K562 (cell line): Measurements from ENCODE around the gene GDAP1L1. TPM values are rescaled to one million over a fixed set of nuclear protein-coding genes. Genes with fewer than 3 reads are reported as not detected.

Experiments
- ATAC-seq: fragments of 200-7000 bp; cut with Tn5 transposase; 3 replicates; pipeline ENCODE4 v1.9.1; 2020; ENCODE audit warnings: moderate library complexity
- BruUV-seq: library from RNA; stranded (reverse); fragments of 400-500 nt; replicated peaks from 2 replicates; lab custom pipeline; 2021; lab: Mats Ljungman, UMichigan
- CTCF ChIA-PET: fragments of 300-600 bp; formaldehyde crosslinking; extraction: SDS; loops from one replicate; lab custom pipeline; 2021; ENCODE audit warnings: low intra/inter-chr PET ratio; lab: Yijun Ruan, JAX
- POLR2A ChIA-PET: fragments of 300-600, 350-650 bp; sonication (Branson Sonifier 250); formaldehyde crosslinking; extraction: SDS; loops from one replicate; lab custom pipeline; 2021; ENCODE audit warnings: antibody characterized with exemption, inconsistent platforms; lab: Yijun Ruan, JAX
- DNase-seq, 4 experiments: peaks; one replicate each; pipeline versions ENCODE4 v3.0.0 to v3.0.0-alpha.2; 2011 to 2018; ENCODE audit warnings: low spot score in 3 of 4, mixed read lengths in 3 of 4; ENCODE audit errors: extremely low read depth in 1 of 4
- FAIRE-seq: peaks from 2 replicates; lab custom pipeline; 2011; peaks lifted over from hg19 to GRCh38; lab: Jason Lieb, UNC
- H2AFZ ChIP-seq: 2 replicates; pipeline ENCODE4 v1.6.0; 2011; ENCODE audit warnings: low read depth, low read length, control low read depth, inconsistent platforms
- H3K27ac ChIP-seq: fragments of 200-600 bp; 3 replicates; pipeline ENCODE4 v1.8.0; 2011; ENCODE audit warnings: low read depth, mild to moderate bottlenecking, control low read depth, inconsistent platforms, low read length, moderate library complexity, mixed read lengths; ENCODE audit errors: extremely low read depth
- H3K27me3 ChIP-seq, 2 experiments: fragments of 300-600 bp in 1 of 2; 2 replicates in 1 of 2; 3 replicates in 1 of 2; pipeline versions ENCODE4 v1.6.0 to v1.8.0; 2011; ENCODE audit warnings: inconsistent platforms in 2 of 2, low read length in 2 of 2, mild to moderate bottlenecking in 1 of 2, mixed read lengths in 1 of 2, moderate library complexity in 1 of 2; ENCODE audit not compliant: control insufficient read depth in 2 of 2, insufficient read depth in 2 of 2
- H3K36me3 ChIP-seq: fragments of 300-600 bp; 3 replicates; pipeline ENCODE4 v1.8.0; 2011; ENCODE audit warnings: mild to moderate bottlenecking, low read length, inconsistent platforms; ENCODE audit not compliant: control insufficient read depth, insufficient read depth
- H3K4me1 ChIP-seq, 2 experiments: fragments of 200-600 bp in 1 of 2; replicated peaks in 1 of 2; 2 replicates in 1 of 2; 3 replicates in 1 of 2; pipeline versions ENCODE4 v1.5.1 to v1.8.0; 2011; ENCODE audit warnings: inconsistent platforms in 2 of 2, low read length in 2 of 2, mild to moderate bottlenecking in 1 of 2, mixed read lengths in 1 of 2, moderate library complexity in 1 of 2; ENCODE audit not compliant: control insufficient read depth in 2 of 2, insufficient read depth in 2 of 2
- H3K4me2 ChIP-seq: 2 replicates; pipeline ENCODE4 v1.6.1; 2011; ENCODE audit warnings: low read length, control low read depth, inconsistent platforms, mixed read lengths; ENCODE audit not compliant: insufficient read depth
- H3K4me3 ChIP-seq: fragments of 200-600 bp; sonication (generic), shearing (Covaris generic); 2 replicates; pipeline ENCODE4 v1.5.1; 2016; ENCODE audit warnings: control low read depth, inconsistent platforms
- H3K79me2 ChIP-seq: fragments of 200-600 bp; 3 replicates; pipeline ENCODE4 v1.8.0; 2011; ENCODE audit warnings: low read length, inconsistent platforms; ENCODE audit not compliant: control insufficient read depth, insufficient read depth
- H3K9ac ChIP-seq, 2 experiments: 2 replicates each; pipeline versions ENCODE4 v1.6.0 to v1.6.1; 2011; ENCODE audit warnings: low read depth in 2 of 2, low read length in 2 of 2, control low read depth in 1 of 2, inconsistent platforms in 1 of 2, mild to moderate bottlenecking in 1 of 2, mixed read lengths in 1 of 2; ENCODE audit not compliant: insufficient read depth in 1 of 2
- H3K9me1 ChIP-seq: one replicate; pipeline ENCODE4 v1.6.0; 2011; ENCODE audit warnings: inconsistent platforms, mild to moderate bottlenecking, low read length, moderate library complexity; ENCODE audit not compliant: control insufficient read depth, insufficient read depth
- H3K9me3 ChIP-seq: replicated peaks from 2 replicates; pipeline ENCODE4 v1.5.1; 2011; ENCODE audit warnings: low read depth, low read length, inconsistent platforms; ENCODE audit not compliant: control insufficient read depth, insufficient read depth
- H4K20me1 ChIP-seq: replicated peaks from 2 replicates; pipeline ENCODE4 v1.6.1; 2011; ENCODE audit warnings: low read length, inconsistent platforms, mixed read lengths; ENCODE audit not compliant: control insufficient read depth, insufficient read depth
- CEBPZ ChIP-seq: fragments of 150-350 bp; IDR thresholded peaks from 2 replicates; pipeline ENCODE4 v1.6.1; 2014; ENCODE audit warnings: low read depth, mild to moderate bottlenecking, low read length, borderline replicate concordance
- FOXM1 ChIP-seq, 2 experiments: fragments of 450-650 bp in 1 of 2; sonication (generic) in 1 of 2; formaldehyde crosslinking in 1 of 2; IDR thresholded peaks; 2 replicates each; pipeline versions ENCODE4 v1.6.1 to v1.9.0; 2017 to 2022; ENCODE audit warnings: low read depth in 2 of 2, mild to moderate bottlenecking in 2 of 2, missing genetic modification reagents in 1 of 2, moderate library complexity in 1 of 2
- GTF2A2 ChIP-seq: IDR thresholded peaks from 2 replicates; pipeline ENCODE4 v1.6.1; 2016; ENCODE audit warnings: mild to moderate bottlenecking, missing genetic modification characterization, missing compliant biosample characterization
- HIVEP1 ChIP-seq: fragments of 250-450 bp; sonication (Bioruptor Pico); IDR thresholded peaks from 2 replicates; pipeline ENCODE4 v1.4.0; 2020; ENCODE audit warnings: mild to moderate bottlenecking
- KDM2B ChIP-seq: fragments of 250-450 bp; sonication (Bioruptor Pico); IDR thresholded peaks from 2 replicates; pipeline ENCODE4 v1.8.0; 2021; ENCODE audit warnings: mild to moderate bottlenecking, moderate library complexity
- MBD1 ChIP-seq: fragments of 250-450 bp; sonication (Bioruptor Pico); IDR thresholded peaks from 2 replicates; pipeline ENCODE4 v1.8.0; 2022; ENCODE audit warnings: inconsistent platforms
- PTRF ChIP-seq: fragments of 450-650 bp; IDR thresholded peaks from 2 replicates; pipeline ENCODE4 v1.6.1; 2016; ENCODE audit warnings: mild to moderate bottlenecking, missing genetic modification characterization, missing compliant biosample characterization
- RBM14 ChIP-seq: fragments of 200-400 bp; formaldehyde crosslinking; IDR thresholded peaks from 2 replicates; pipeline ENCODE4 v1.6.1; 2018; ENCODE audit warnings: low read depth, mild to moderate bottlenecking, low read length, moderate library complexity, borderline replicate concordance; ENCODE audit not compliant: insufficient read depth
- SREBF2 ChIP-seq: sonication (generic); formaldehyde crosslinking; IDR thresholded peaks from 2 replicates; pipeline ENCODE4 v1.4.0; 2020; ENCODE audit warnings: mild to moderate bottlenecking, missing genetic modification reagents
- STAT6 ChIP-seq: sonication (generic); formaldehyde crosslinking; IDR thresholded peaks from 2 replicates; pipeline ENCODE4 v1.8.1; 2023; ENCODE audit warnings: mild to moderate bottlenecking, missing genetic modification reagents
- ZNF740 ChIP-seq, 3 experiments: fragments of 200-800 bp in 1 of 3; sonication (Bioruptor generic) in 1 of 3; sonication (generic) in 1 of 3; formaldehyde crosslinking in 1 of 3; IDR thresholded peaks; 2 replicates each; pipeline versions ENCODE4 v1.6.1 to v1.8.0; 2016 to 2022; ENCODE audit warnings: mild to moderate bottlenecking in 2 of 3, missing compliant biosample characterization in 2 of 3, missing genetic modification characterization in 2 of 3, missing genetic modification reagents in 1 of 3
- WGBS: fragments of 100-300 bp; shearing (Covaris generic); methylation state at CpG from one replicate; pipeline ENCODE4 v1.1.6; 2016; ENCODE audit warnings: low coverage, mixed read lengths; ENCODE audit not compliant: insufficient coverage; ENCODE audit errors: missing lambda C conversion rate; 5-methylcytosine and 5-hydroxymethylcytosine counted together
- in situ Hi-C: fragments of 300-500 bp; cut with MboI; formaldehyde crosslinking; loops from 4 replicates; pipeline ENCODE4 v1.15.0; 2018; ENCODE audit warnings: inconsistent platforms, mixed read lengths
- intact Hi-C: fragments of 100-400 bp; cut with micrococcal nuclease; formaldehyde crosslinking; loops from 2 replicates; pipeline ENCODE4 v1.14.2; 2022
- polyA plus RNA-seq, 8 experiments: library from polyadenylated mRNA; depleted of rRNA in 4 of 8; stranded (reverse) in 5 of 8; unstranded in 3 of 8; fragments of >200 nt; fragmentation: Nextera tagmentation in 2 of 8; fragmentation: Illumina TruSeq in 1 of 8; extraction: Ambion mirVana in 2 of 8; extraction: Trizol in 1 of 8; gene quantifications; 2 replicates each; pipeline versions ENCODE4 v1.2.1 to v1.2.3, GENCODE V29; 2011 to 2014; ENCODE audit warnings: inconsistent platforms in 1 of 8, missing spikeins in 1 of 8
- total RNA-seq, 7 experiments: library from RNA; depleted of rRNA in 6 of 7; stranded (reverse); fragments of >200 nt in 6 of 7; fragmentation: Illumina TruSeq in 2 of 7; extraction: Trizol in 2 of 7; gene quantifications; 2 replicates each; pipeline versions ENCODE4 v1.2.1 to v1.2.3, GENCODE V29; 2011 to 2021; ENCODE audit warnings: low replicate concordance in 1 of 7

The GDAP1L1 gene
- total and polyA plus RNA-seq, 9 of the 15 experiments (the other 6 are each of a cell fraction or from before 2014, with no cell fraction given), result 0.06 to 0.40 (median 0.19) TPM; not detected in 5

GRCh38 chr20:44302026-44302669 is 55.0 kb downstream of the GDAP1L1 start:
- H3K27ac ChIP-seq, result no peak overlapping the region
- 19% methylated on average over 5 of the region's 5 CpGs for WGBS
- no peaks in the 10 kb centered on the region for H3K9me1 ChIP-seq
- H2AFZ ChIP-seq, result no peak overlapping the region
- H3K36me3 ChIP-seq, result no peaks in the 10 kb centered on the region
- H3K9me3 ChIP-seq, result no peaks in the 10 kb centered on the region
- FAIRE-seq (no peak), ATAC-seq (no peak), DNase-seq (no peak)
- no peaks in the 10 kb centered on the region for H3K79me2 ChIP-seq
- no TSS peak for BruUV-seq
- H4K20me1 ChIP-seq, result no peaks in the 10 kb centered on the region
- ChIA-PET CTCF (no interaction called here), POLR2A (no interaction called here)
- peaks cover 0 to 2% of the 10 kb centered on the region in 2 experiments; a peak in 2 of 5 replicates for H3K4me1 ChIP-seq
- H3K9ac ChIP-seq, result no peak overlapping the region
- in situ Hi-C loops (no loop called here), intact Hi-C loops (no loop called here)
- no peak overlapping the region for H3K4me3 ChIP-seq
- no peak overlapping the region for H3K4me2 ChIP-seq
- H3K27me3 ChIP-seq, result 0 out of 5 replicates have a peak, but pooled peaks cover 3 to 5% of the 10 kb centered on the region in 2 experiments
- TF ChIP-seq GTF2A2, result no peak
- no peak for TF ChIP-seq FOXM1 (IDR thresholded peaks at IDR 0.05; ENCODE audit: low read depth)
- TF ChIP-seq FOXM1 (CRISPR knock-in tag; IDR thresholded peaks at IDR 0.05; ENCODE audit: low read depth), result no peak
- TF ChIP-seq CEBPZ, result no peak
- no peak for TF ChIP-seq SREBF2 (CRISPR knock-in tag)
- TF ChIP-seq PTRF (tag), result no peak
- no peak for TF ChIP-seq HIVEP1 (CRISPR knock-in tag)
- no peak for TF ChIP-seq MBD1
- TF ChIP-seq ZNF740 (CRISPR knock-in tag; IDR thresholded peaks at IDR 0.05), result no peak
- no peak for TF ChIP-seq ZNF740 (tag; IDR thresholded peaks at IDR 0.05)
- TF ChIP-seq RBM14, result no peak
- no peak for TF ChIP-seq KDM2B (CRISPR knock-in tag)
- no peak for TF ChIP-seq STAT6
